Measurements from ENCODE around the gene LRRC41.

DNA sequence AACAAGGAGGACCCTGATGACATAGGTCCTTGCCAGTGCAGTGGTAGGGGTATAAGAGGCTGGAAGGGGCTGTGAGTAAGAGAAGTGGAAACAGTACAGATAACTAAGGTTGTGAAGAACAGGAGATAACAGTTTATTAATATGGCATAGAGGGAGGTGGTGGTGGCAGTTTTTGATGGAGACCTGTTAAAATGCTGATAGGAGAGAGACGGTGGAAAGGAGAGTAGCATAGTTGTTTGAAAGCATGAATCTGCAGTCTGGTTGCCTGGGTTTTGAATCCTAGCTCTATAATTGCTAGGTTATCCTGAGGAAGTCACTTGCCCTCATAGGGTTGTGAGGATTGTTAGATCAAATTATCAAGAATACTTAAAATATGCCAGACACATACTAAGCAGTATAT, 19.4 kb downstream of the LRRC41 start:
- TF ChIP-seq, protein P1, sequence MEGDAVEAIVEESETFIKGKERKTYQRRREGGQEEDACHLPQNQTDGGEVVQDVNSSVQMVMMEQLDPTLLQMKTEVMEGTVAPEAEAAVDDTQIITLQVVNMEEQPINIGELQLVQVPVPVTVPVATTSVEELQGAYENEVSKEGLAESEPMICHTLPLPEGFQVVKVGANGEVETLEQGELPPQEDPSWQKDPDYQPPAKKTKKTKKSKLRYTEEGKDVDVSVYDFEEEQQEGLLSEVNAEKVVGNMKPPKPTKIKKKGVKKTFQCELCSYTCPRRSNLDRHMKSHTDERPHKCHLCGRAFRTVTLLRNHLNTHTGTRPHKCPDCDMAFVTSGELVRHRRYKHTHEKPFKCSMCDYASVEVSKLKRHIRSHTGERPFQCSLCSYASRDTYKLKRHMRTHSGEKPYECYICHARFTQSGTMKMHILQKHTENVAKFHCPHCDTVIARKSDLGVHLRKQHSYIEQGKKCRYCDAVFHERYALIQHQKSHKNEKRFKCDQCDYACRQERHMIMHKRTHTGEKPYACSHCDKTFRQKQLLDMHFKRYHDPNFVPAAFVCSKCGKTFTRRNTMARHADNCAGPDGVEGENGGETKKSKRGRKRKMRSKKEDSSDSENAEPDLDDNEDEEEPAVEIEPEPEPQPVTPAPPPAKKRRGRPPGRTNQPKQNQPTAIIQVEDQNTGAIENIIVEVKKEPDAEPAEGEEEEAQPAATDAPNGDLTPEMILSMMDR (conservative IDR thresholded peaks at IDR 0.05 in 1 of 2, IDR thresholded peaks at IDR 0.05 in 1 of 2; ENCODE audit: low read depth in 1 of 2, low read length in 2 of 2): no peak
- TF ChIP-seq EZH2 (IDR thresholded peaks at IDR 0.05; ENCODE audit: low read length, missing control alignments): no peak
